Measurements from ENCODE around the gene LRRC4.

The LRRC4 gene

GRCh38 chr7:128059143-128059988 is 28.1 kb upstream of the LRRC4 start:
- H3K27ac ChIP-seq = no peak overlapping the region
- no peak for DNase-seq (ENCODE audit: low read depth, low spot score)

GRCh38 chr7:128057909-128058308 is 26.7 kb upstream of the LRRC4 start:
- DNase-seq (ENCODE audit: low read depth, low spot score) = no peak
- H3K27ac ChIP-seq = no peak overlapping the region

- H3K27ac ChIP-seq = no peak overlapping the region
- no peak for DNase-seq (ENCODE audit: low read depth, low spot score)
Observed at GRCh38 chr7:128056901-128057300, 25.7 kb upstream of the LRRC4 start.

GRCh38 chr7:128055637-128056036 is 24.4 kb upstream of the LRRC4 start:
- DNase-seq (ENCODE audit: low read depth, low spot score) = no peak
- H3K27ac ChIP-seq = no peak overlapping the region

- DNase-seq (ENCODE audit: low read depth, low spot score) = no peak
- no peak overlapping the region for H3K27ac ChIP-seq
Observed at GRCh38 chr7:128054511-128054910, 23.3 kb upstream of the LRRC4 start.

GRCh38 chr7:128053991-128054390 is 22.8 kb upstream of the LRRC4 start:
- no peak overlapping the region for H3K27ac ChIP-seq
- no peak for DNase-seq (ENCODE audit: low read depth, low spot score)

GRCh38 chr7:128053023-128053422 is 21.8 kb upstream of the LRRC4 start:
- H3K27ac ChIP-seq = no peak overlapping the region
- DNase-seq (ENCODE audit: low read depth, low spot score) = no peak

GRCh38 chr7:128052404-128052803 is 21.2 kb upstream of the LRRC4 start:
- no peak for DNase-seq (ENCODE audit: low read depth, low spot score)
- no peak overlapping the region for H3K27ac ChIP-seq

- H3K27ac ChIP-seq = no peak overlapping the region
- DNase-seq (ENCODE audit: low read depth, low spot score) = no peak
Observed at GRCh38 chr7:128045766-128046165, 14.5 kb upstream of the LRRC4 start.

GRCh38 chr7:128045158-128045557 is 13.9 kb upstream of the LRRC4 start:
- no peak overlapping the region for H3K27ac ChIP-seq
- no peak for DNase-seq (ENCODE audit: low read depth, low spot score)

GRCh38 chr7:128044064-128044463 is 12.8 kb upstream of the LRRC4 start:
- DNase-seq (ENCODE audit: low read depth, low spot score) = no peak
- no peak overlapping the region for H3K27ac ChIP-seq

GRCh38 chr7:128042012-128042411 is 10.8 kb upstream of the LRRC4 start:
- H3K27ac ChIP-seq = no peak overlapping the region
- no peak for DNase-seq (ENCODE audit: low read depth, low spot score)

GRCh38 chr7:128041203-128041602 is 10.0 kb upstream of the LRRC4 start:
- H3K27ac ChIP-seq = no peak overlapping the region
- DNase-seq (ENCODE audit: low read depth, low spot score) = no peak

GRCh38 chr7:128040205-128040604 is 9.0 kb upstream of the LRRC4 start:
- H3K27ac ChIP-seq = no peak overlapping the region
- no peak for DNase-seq (ENCODE audit: low read depth, low spot score)

GRCh38 chr7:128039544-128039953 is 8.3 kb upstream of the LRRC4 start:
- H3K27ac ChIP-seq = no peak overlapping the region
- no peak for DNase-seq (ENCODE audit: low read depth, low spot score)

- no peak overlapping the region for H3K27ac ChIP-seq
- DNase-seq (ENCODE audit: low read depth, low spot score) = no peak
Observed at GRCh38 chr7:128037880-128038619, 6.8 kb upstream of the LRRC4 start.

GRCh38 chr7:128037081-128037480 is 5.8 kb upstream of the LRRC4 start:
- DNase-seq (ENCODE audit: low read depth, low spot score) = no peak
- H3K27ac ChIP-seq = no peak overlapping the region

GRCh38 chr7:128036226-128036940 is 5.1 kb upstream of the LRRC4 start:
- no peak for DNase-seq (ENCODE audit: low read depth, low spot score)

GRCh38 chr7:128035712-128036111 is 4.5 kb upstream of the LRRC4 start:
- no peak for DNase-seq (ENCODE audit: low read depth, low spot score)
- no peak overlapping the region for H3K27ac ChIP-seq

More at GRCh38 chr7:128036226-128036940, 5.1 kb upstream of the LRRC4 start:
- H3K27ac ChIP-seq = no peak overlapping the region

- no peak for DNase-seq (ENCODE audit: low read depth, low spot score)
- no peak overlapping the region for H3K27ac ChIP-seq
Observed at GRCh38 chr7:128034825-128035224, 3.6 kb upstream of the LRRC4 start.

GRCh38 chr7:128033246-128033645 is 2.0 kb upstream of the LRRC4 start:
- H3K27ac ChIP-seq = no peak overlapping the region
- DNase-seq (ENCODE audit: low read depth, low spot score) = no peak
